ENCODE data around the gene MCF2L. TPM values are rescaled to one million over a fixed set of nuclear protein-coding genes. Genes with fewer than 3 reads are reported as not detected.

The MCF2L gene
- total RNA-seq, 1 donor from 2014 or later, result 16.5 TPM

DNA sequence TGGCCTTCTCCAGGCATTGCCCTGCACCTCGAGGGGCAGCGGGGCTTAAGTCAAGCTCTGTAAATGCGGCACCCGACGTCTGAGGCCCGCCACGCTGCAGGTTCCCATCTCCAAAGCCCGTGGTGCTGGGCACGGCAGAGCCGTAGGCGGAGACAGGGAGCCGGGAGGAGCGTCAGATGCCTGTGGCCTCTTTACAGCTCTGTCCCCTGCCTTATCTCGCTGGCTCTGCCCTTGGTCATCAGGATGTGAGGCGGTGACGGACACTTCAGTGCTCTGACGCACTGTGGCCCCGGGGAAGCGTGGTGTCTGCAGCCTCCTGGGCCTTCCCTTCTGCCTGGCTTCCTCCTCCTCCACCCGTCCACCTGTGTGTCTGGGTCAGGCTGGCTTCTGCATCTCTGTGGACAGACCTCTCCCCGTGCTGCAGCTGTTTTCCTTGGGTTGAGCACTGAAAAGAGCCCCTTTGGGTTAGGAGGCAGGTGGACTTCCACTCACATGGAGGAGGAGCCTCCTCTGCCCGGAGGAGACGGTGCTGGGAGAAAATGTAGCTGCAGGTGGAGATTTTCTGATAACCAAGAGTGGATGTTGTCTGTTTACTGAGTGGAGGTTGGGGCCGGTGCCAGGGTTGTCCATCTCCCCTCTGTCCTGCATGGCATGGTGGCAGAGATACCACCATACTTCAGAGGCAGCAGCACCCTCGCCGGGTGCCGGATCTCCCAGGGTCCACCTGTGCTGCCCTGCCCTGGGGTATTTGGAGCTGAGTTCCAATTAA is 14.6 kb downstream of the MCF2L start:
- Mint-ChIP-seq H3K27me3 (ENCODE audit: unreplicated experiment) (peaks cover 7% of the 10 kb centered on the region), H3K4me1 (ENCODE audit: unreplicated experiment) (peaks cover 11% of the 10 kb centered on the region)

DNA sequence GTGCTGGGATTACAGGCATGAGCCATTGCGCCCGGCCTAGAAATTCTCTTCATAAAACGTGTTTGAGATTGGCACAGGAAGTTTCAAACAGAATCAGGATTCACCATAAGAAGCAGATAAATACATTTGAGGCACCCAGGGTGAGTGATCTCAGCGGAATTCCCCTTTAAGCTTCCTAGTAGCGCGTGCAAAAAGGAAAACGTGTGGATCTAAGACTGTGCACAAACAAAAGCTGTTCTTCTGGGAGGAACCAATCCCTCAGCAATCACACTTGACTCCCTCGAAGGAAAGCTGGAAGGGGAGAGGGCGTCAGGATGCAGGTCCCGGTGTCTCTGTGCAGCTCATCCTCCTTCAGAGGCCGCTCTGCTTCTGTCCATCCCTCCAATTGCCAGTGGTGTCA is 15.5 kb downstream of the MCF2L start:
- no peak overlapping the region for H3K27ac Mint-ChIP-seq (ENCODE audit: unreplicated experiment)
- H3K27me3 Mint-ChIP-seq (ENCODE audit: unreplicated experiment), result peaks cover 7% of the 10 kb centered on the region
- H3K9me3 Mint-ChIP-seq (ENCODE audit: unreplicated experiment), result no peaks in the 10 kb centered on the region
- no peak overlapping the region for H3K4me3 Mint-ChIP-seq (ENCODE audit: unreplicated experiment)
- no peak for DNase-seq (ENCODE audit: low spot score)
- H3K4me1 Mint-ChIP-seq (ENCODE audit: unreplicated experiment), result peaks cover 6% of the 10 kb centered on the region
- H3K36me3 Mint-ChIP-seq (ENCODE audit: low read depth, unreplicated experiment), result peaks cover 5% of the 10 kb centered on the region
- TF ChIP-seq, protein P1, sequence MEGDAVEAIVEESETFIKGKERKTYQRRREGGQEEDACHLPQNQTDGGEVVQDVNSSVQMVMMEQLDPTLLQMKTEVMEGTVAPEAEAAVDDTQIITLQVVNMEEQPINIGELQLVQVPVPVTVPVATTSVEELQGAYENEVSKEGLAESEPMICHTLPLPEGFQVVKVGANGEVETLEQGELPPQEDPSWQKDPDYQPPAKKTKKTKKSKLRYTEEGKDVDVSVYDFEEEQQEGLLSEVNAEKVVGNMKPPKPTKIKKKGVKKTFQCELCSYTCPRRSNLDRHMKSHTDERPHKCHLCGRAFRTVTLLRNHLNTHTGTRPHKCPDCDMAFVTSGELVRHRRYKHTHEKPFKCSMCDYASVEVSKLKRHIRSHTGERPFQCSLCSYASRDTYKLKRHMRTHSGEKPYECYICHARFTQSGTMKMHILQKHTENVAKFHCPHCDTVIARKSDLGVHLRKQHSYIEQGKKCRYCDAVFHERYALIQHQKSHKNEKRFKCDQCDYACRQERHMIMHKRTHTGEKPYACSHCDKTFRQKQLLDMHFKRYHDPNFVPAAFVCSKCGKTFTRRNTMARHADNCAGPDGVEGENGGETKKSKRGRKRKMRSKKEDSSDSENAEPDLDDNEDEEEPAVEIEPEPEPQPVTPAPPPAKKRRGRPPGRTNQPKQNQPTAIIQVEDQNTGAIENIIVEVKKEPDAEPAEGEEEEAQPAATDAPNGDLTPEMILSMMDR (IDR thresholded peaks at IDR 0.05; ENCODE audit: unreplicated experiment), result no peak

More for the DNA sequence above, 14.6 kb downstream of the MCF2L start:
- H3K4me3 Mint-ChIP-seq (ENCODE audit: unreplicated experiment), result no peak overlapping the region
- H3K27ac Mint-ChIP-seq (ENCODE audit: unreplicated experiment), result no peak overlapping the region
- no peak for DNase-seq (ENCODE audit: low spot score)
- peaks cover 5% of the 10 kb centered on the region for H3K36me3 Mint-ChIP-seq (ENCODE audit: low read depth, unreplicated experiment)
- no peaks in the 10 kb centered on the region for H3K9me3 Mint-ChIP-seq (ENCODE audit: unreplicated experiment)
- TF ChIP-seq, protein P1 (IDR thresholded peaks at IDR 0.05; ENCODE audit: unreplicated experiment), result no peak

DNA sequence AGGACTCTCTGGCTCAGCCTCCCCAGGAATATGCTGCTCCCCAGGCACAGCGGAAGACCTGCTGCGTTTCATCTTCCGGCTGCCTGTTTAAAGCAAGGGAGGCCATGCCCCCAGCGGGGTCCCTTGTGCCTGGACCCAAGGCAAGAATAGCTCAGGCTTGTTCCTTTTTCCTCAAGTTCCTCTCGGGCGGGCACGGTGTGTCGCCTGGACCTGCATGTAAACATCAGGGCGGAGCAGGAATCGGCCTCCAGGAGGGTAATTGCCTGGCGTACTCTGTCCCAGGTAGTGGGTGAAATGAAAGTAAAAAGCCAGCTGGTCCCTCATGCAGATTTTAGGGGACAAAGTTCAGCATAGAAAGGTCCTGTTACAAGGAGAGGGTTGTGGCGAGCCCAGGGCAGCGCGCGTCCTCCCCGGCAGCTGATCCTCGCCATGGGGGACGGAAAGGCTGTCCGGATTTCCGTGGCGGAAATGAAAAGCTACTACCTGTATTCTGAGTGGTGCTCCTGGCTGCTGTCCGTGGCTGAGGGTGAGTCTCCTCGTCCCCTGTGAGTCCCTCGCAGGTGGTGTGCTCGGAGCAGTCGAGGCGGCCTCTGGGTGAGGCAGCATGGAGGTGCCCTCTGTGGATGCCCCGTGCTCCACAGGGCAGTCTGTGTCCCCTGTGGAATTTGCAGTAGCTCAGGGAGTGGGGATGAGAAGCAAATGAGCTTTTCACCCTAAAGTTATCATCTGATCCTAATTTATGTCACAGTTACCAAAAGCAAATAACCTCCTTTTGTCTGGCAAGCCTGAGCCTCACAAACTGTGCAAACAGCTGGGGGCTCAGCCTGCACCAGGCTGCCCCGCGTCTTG is 16.2 kb downstream of the MCF2L start:
- Mint-ChIP-seq H3K4me1 (ENCODE audit: unreplicated experiment) (peaks cover 1% of the 10 kb centered on the region), H3K4me3 (ENCODE audit: unreplicated experiment) (no peak overlapping the region), H3K9me3 (ENCODE audit: unreplicated experiment) (no peaks in the 10 kb centered on the region), H3K36me3 (ENCODE audit: low read depth, unreplicated experiment) (peaks cover 12% of the 10 kb centered on the region), H3K27me3 (ENCODE audit: unreplicated experiment) (peaks cover 7% of the 10 kb centered on the region), H3K27ac (ENCODE audit: unreplicated experiment) (no peak overlapping the region)
- DNase-seq (ENCODE audit: low spot score), result no peak
- TF ChIP-seq, protein P1 (IDR thresholded peaks at IDR 0.05; ENCODE audit: unreplicated experiment), result no peak

DNA sequence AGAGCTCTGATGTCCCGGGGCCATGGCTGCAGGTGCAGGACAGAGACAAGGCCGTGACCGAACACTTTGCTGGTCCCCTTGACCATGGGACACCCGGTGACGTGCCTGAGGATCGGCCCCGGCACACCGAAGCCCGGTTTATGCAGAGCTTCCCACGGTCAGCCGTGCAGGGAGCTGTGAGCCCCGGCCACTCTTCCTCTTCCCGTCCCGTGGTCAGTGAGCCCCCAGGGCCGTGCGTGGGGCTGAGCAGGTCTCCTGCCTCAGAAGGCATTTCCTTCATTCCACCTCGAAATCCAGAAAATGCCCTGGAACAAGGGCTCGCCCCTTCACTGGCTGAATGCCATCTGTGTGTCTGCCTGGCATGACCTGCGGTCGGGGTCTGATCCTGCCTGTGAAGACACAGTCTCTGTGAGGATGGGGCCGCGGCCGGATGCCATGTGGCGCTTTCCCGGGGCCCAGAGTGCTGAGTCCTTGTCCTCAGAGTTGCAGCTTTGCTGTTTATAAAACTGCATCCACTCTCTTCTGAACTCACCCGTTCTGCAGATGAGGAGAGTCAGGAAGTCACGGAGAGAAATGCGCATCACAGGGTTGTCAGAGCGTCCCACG is 16.9 kb downstream of the MCF2L start:
- TF ChIP-seq, protein P1 (IDR thresholded peaks at IDR 0.05; ENCODE audit: unreplicated experiment), result no peak
- no peak overlapping the region for H3K4me3 Mint-ChIP-seq (ENCODE audit: unreplicated experiment)

More for the DNA sequence above, 16.9 kb downstream of the MCF2L start:
- no peaks in the 10 kb centered on the region for H3K9me3 Mint-ChIP-seq (ENCODE audit: unreplicated experiment)
- no peaks in the 10 kb centered on the region for H3K4me1 Mint-ChIP-seq (ENCODE audit: unreplicated experiment)
- H3K36me3 Mint-ChIP-seq (ENCODE audit: low read depth, unreplicated experiment), result peaks cover 15% of the 10 kb centered on the region
- no peak overlapping the region for H3K27ac Mint-ChIP-seq (ENCODE audit: unreplicated experiment)
- peaks cover 7% of the 10 kb centered on the region for H3K27me3 Mint-ChIP-seq (ENCODE audit: unreplicated experiment)
- no peak for DNase-seq (ENCODE audit: low spot score)
